UCSD-AML1 (cell line): ENCODE data around the gene ERG28.
"Not testable (repeated sequence)": the region's sequence is repeated elsewhere in the genome, so short reads cannot be mapped to it uniquely, and the experiment has no call there.

Source experiments
- DNase-seq: peaks from one replicate; lab custom pipeline; 2025; ENCODE audit not compliant: unreplicated experiment; lab: John Stamatoyannopoulos, UW

ERG28 gene

GRCh38 chr14:75660630-75661498, at the start of gene ERG28, which contains the start of gene TTLL5:
ERG28 (minus strand) TSS chr14:75660876; CDS start chr14:75657502, 3,374 bp downstream.
TTLL5 (plus strand) TSS chr14:75661246; CDS start chr14:75663150, 1,904 bp downstream.
- DNase-seq, result peak; percentile 99

GRCh38 chr14:75709207-75709812, 48.6 kb upstream of the ERG28 start:
- DNase-seq, result peak; percentile 39

GRCh38 chr14:75705014-75705413, 44.3 kb upstream of the ERG28 start:
- no peak for DNase-seq

GRCh38 chr14:75703467-75703866, 42.8 kb upstream of the ERG28 start:
- DNase-seq, result no peak

- DNase-seq, result no peak
Measured at GRCh38 chr14:75702616-75703261, 42.1 kb upstream of the ERG28 start.

- DNase-seq, result no peak
Measured at GRCh38 chr14:75702122-75702521, 41.4 kb upstream of the ERG28 start.

GRCh38 chr14:75700295-75700694, 39.6 kb upstream of the ERG28 start:
- no peak for DNase-seq

- DNase-seq, result no peak
Measured at GRCh38 chr14:75699331-75699730, 38.7 kb upstream of the ERG28 start.

GRCh38 chr14:75697918-75698317, 37.2 kb upstream of the ERG28 start:
- DNase-seq, result no peak

GRCh38 chr14:75697386-75697785, 36.7 kb upstream of the ERG28 start:
- no peak for DNase-seq

- DNase-seq, result not testable (repeated sequence)
Measured at GRCh38 chr14:75695025-75695424, 34.3 kb upstream of the ERG28 start.

GRCh38 chr14:75690010-75690409, 29.3 kb upstream of the ERG28 start:
- DNase-seq, result no peak

- DNase-seq, result no peak
Measured at GRCh38 chr14:75689012-75689411, 28.3 kb upstream of the ERG28 start.

GRCh38 chr14:75685910-75686309, 25.2 kb upstream of the ERG28 start:
- no peak for DNase-seq

- DNase-seq, result no peak
Measured at GRCh38 chr14:75675265-75675960, 14.7 kb upstream of the ERG28 start.

- no peak for DNase-seq
Measured at GRCh38 chr14:75673345-75674035, 12.8 kb upstream of the ERG28 start.

GRCh38 chr14:75672605-75673192, 12.0 kb upstream of the ERG28 start:
- no peak for DNase-seq

GRCh38 chr14:75667099-75667765, 6.6 kb upstream of the ERG28 start:
- no peak for DNase-seq

GRCh38 chr14:75662966-75663365, 2.3 kb upstream of the ERG28 start:
- DNase-seq, result no peak

- no peak for DNase-seq
Measured at GRCh38 chr14:75661499-75661814, 781 bp upstream of the ERG28 start.
